ENCODE measurements around the gene NID1.

Gene NID1

DNA sequence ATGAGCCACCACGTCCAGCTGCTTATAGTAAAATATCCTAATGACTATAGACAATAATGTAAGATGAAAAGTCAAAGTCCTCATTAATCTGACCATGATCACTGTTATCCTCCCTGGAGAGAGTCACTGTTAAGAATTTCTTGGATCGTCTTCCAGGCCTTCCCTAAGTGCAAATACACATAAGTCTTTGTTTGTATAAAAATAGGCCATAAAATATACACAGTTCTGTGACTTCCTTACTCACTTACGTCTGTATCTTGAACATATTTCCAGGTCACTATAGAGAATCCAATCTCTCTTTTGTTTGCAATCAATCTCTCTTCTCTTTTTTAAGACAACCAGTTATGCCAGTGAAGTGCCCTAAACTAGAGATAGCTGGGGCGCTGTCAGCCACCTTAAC, 109.1 kb downstream of the NID1 start:
- DNase-seq (ENCODE audit: low read depth): no peak

DNA sequence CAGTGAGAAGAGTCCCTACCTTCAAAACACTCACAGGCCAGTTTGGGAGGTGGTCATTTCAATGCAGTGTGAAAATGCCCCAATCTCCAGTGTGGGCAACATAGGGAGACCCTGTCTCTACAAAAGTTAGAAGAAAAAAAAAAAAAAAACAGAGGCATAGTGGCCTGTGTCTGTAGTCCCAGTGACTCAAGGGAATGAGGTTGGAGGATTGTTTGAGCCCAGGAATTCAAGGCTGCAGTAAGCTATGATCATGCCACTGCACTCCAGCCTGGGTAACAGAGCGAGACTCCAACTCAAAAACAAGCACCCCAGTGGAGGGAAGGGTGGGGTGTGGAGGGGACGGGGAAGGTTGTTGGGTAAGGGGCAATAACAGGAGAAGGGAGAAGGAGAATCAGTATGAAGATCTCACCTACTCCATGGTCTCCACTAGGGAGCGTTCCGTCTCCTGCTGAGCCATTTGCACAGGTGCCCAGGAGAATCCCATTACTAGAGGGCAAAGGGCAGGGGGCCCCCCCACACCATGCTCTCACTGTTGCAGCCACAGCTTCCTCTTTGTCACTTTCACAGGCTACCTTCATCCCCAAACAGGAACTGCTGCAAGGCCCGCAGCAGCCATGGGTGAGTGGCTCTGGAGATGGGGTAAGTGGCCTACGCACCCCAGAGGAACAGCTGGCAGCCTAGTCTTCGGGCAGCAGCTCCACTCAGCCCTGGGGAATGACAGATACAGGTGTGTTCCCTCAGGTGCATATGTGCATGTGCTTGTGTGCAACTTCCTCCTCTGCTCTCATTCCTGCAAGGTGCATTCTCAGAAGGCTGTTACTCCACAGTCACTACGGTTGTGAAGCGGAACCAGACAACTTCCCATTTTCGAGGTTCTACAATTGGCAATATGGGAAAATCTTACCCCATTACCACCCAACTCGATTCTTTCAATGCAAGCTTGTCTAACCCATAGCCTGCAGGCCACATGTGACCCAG, 110.3 kb downstream of the NID1 start:
- no peak for DNase-seq (ENCODE audit: low read depth)

GRCh38 chr1:235953801-235954200, 111.1 kb downstream of the NID1 start:
- no peak for DNase-seq (ENCODE audit: low read depth)

- DNase-seq (ENCODE audit: low read depth): no peak
Measured at GRCh38 chr1:235952950-235953615, 111.8 kb downstream of the NID1 start.

DNA sequence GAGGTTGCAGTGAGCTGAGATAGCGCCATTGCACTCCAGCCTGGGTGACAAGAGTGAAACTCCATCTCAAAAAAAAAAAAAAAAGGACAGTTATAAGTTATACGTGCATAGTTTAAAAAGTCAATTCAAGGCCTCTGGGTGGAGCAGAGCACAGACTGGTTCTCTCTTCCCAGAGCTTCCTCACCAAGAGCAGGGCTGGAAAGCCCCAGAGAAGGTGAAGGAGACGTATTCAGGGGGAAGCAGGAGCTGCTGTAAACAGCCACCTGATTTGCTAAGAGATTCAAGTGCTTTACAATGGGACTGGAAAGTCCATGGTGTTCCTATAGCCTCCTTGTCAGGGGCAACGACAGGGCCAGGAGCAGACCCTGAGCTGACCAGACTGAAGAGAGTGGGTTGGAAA, 113.2 kb downstream of the NID1 start:
- DNase-seq (ENCODE audit: low read depth): no peak

DNA sequence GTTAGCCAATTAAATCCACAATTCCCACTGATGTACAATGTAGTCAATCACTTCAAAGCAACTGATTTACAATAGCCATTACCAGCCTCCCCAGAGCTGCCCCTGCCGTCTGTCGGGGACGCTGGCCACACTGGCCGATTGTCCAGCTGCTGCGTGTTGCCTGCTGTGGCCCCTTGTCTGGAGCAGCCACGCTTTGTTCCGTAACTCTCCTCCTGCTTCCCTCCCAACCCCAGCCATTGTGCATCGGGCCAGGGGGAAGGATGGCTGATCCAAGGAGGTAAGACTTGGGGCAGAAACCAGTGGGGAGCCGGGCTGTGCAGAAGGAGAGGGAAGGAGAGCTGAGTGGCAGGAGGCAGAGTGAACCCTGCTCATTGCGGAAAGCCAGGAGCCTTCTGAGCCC, 114.6 kb downstream of the NID1 start:
- DNase-seq (ENCODE audit: low read depth): no peak

DNA sequence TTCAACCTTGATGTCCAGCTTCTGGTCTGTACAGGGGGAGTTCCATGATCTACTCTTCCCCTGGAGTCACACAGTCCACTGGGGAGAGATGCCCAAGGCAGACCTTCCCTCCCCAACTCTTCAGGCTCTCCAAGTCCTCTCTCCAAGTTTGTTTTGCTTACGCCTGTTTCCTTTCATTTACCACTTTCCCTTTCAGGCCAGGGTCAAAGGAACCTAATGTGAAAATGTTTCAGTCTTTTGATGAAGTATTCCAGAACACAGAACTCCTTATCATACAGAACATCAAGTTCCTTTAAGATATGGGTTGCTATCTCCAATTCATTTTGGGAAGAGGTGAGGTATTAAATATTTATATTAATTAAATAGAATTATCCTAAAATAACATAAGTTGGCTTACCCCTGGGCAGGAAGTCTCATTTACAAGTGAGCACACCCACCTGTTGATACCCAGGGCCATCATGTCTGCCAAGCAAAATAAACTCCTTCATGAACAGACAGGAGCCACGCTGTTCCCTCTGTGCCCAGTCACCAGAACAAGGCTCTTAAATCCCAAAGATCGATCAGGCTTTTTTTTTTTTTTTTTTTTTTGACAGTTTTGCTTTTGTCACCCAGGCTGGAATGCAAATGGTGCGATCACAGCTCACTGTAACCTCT, 116.0 kb downstream of the NID1 start:
- no peak for DNase-seq (ENCODE audit: low read depth)

- DNase-seq (ENCODE audit: low read depth): no peak
Measured at GRCh38 chr1:235947989-235948388, 116.9 kb downstream of the NID1 start.

DNA sequence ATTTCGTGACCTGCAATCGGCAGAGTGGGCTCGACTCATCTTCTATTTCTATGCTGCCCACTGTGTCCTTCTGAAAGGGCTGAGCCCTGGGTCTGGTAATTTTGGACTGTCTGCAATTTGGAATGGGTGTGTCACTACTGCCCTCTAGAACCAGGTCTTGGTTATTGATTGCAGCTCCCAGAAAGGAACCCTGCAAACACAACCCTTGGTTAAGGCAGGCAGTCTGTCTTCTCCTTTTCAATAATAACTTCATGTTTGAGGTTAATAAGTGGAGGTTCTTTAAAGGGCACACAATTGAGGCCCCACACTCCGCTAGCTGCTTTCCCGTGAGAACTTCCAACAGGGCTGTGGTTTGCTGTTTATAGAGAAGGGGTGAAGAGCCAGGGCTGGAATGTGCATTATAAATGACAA, 118.3 kb downstream of the NID1 start:
- no peak for DNase-seq (ENCODE audit: low read depth)

GRCh38 chr1:235945775-235946570, 118.9 kb downstream of the NID1 start:
- DNase-seq (ENCODE audit: low read depth): no peak

GRCh38 chr1:235943581-235944114, 121.2 kb downstream of the NID1 start:
- DNase-seq (ENCODE audit: low read depth): no peak

DNA sequence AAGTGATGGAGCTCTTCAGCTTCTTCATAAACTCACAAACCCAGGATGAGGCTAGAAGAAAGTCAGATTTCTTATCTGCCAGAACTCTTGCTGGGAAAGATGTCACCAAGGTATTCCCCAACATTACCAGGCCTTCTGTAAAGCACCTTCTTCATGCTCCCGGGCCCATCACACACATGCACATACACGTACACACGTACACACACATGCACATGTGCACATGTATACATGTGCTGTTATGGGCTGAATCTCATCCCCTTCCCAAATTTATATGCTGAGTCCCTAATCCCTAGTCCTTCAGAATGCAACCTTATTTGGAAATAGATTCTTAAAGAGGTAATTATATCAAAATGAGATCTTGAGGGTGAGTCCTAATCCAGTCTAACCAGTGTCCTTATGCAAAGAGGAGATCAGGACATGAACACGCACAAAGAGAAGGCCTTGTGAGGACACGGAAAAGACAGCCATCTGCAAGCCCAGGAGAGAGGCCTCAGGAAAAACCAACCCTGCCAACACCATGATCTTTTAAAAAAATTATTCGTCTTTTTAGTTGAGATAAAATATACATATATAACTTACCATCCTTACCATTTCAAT, 121.8 kb downstream of the NID1 start:
- DNase-seq (ENCODE audit: low read depth): no peak

GRCh38 chr1:235942625-235942934, 122.3 kb downstream of the NID1 start:
- no peak for DNase-seq (ENCODE audit: low read depth)

DNA sequence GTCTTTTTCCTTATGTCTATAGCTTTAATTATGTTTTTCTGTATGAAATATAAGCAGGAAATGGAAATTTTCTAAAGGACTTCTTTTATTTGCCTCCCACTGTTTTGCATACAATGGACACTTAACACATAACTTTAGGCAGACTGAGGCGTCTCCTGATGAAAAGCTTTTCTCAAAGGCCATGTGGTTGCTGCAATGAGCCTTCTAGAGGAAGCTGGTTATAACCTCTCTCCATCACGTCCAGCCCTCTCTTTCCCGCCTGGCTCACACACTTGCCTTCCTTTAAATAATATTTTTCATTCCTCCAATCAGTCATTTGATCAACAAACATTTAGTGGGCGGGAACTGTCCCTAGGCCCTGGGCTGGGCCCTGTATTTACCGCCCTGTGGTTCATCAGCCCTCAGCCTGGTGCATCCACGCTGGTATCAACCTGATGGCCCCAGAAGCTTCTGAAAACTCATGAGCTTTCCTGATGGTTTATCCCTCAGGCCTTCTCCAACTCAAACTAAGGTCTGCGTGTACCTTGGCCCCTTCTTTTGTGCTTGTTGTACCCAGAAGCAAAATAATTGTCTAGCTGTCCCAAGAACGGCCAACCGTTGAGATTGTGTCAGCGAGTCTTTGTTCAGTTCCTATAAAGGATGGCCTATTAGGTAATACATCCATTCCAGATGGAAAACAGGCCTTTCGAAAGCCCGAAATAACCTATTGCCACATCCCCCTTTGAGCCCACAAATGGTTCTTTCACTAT, 122.8 kb downstream of the NID1 start:
- no peak for DNase-seq (ENCODE audit: low read depth)

DNA sequence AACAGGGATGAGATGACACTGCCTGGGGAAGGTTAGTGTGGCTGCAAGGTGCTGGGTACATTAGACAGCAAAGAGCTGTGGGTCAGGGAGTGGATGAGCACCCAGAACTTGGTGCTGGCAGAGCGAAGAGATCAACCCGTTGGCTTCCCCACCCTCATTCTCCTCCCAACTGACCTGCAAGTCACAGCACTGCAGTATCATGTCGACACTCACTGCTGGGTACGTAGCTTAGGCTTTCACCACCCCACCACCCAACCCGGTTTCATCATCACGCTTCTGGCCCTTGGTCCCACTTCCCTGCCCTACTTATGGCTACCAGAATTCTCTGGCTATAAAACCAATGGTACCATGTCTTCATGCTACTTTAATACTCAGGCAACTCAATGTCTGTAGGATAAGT, 124.6 kb downstream of the NID1 start:
- no peak for DNase-seq (ENCODE audit: low read depth)

- no peak for DNase-seq (ENCODE audit: low read depth)
Measured at GRCh38 chr1:235939480-235939775, 125.5 kb downstream of the NID1 start.

DNA sequence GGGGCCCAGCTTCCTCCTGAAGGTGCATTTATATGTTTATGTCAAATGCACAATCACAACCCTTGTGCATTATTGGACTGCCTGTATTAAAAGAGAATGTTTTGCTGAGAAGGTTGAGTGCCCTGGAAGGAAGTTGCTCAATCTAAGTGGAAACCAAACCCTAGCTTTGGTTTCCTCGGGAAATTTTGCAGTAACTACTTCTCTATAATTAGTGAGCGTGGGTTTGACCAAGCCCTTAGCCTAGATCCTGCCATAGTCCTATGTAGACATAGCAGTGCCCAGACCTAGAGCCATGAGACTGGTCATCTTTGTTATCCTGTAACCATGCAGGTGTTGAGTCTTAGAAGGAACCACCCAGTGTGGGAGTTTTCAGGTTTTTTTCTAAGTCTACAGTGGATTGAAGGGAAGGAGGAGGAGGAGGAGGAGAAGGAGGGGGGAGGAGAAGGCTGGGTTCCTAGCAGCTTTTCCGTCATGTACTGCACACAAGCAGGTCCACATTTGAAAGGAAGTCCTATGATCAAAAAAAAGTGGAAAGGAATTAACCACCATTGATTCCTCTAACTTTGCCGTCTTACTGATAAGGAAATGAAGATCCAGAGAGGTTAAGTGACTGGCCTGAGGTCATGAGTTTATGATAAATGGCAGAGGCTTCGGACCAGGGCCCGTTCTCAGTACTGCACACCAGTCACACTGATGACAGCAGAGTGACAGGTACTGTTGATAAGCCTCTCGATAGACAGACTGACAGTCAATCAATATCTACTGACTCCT, 126.0 kb downstream of the NID1 start:
- DNase-seq (ENCODE audit: low read depth): no peak

GRCh38 chr1:235937123-235937522, 127.8 kb downstream of the NID1 start:
- DNase-seq (ENCODE audit: low read depth): no peak

GRCh38 chr1:235935235-235936225, 129.4 kb downstream of the NID1 start:
- DNase-seq (ENCODE audit: low read depth): no peak

Measured in stimulated activated CD8-positive, alpha-beta memory T cell treated with anti-CD3 and anti-CD28 coated beads, Interleukin-15, amount 100 ng/mL, for 24 hours (primary cell).